Activated T-helper 1 cell treated with Interleukin-2 at 50 U/mL for 16 hours (primary cell): ENCODE results near the gene RFC4.

Experiments
- DNase-seq: peaks from one replicate; pipeline ENCODE4 v3.0.0-alpha.2; 2020; ENCODE audit warnings: low read depth

RFC4 gene

GRCh38 chr3:186743666-186744065 is 62.6 kb downstream of the RFC4 start:
- no peak for DNase-seq

- DNase-seq, result no peak
Observed at GRCh38 chr3:186742618-186743380, 63.5 kb downstream of the RFC4 start.
